Measurements from ENCODE around the gene ZNF839. TPM values are rescaled to one million over a fixed set of nuclear protein-coding genes. Genes with fewer than 3 reads are reported as not detected.

Gene ZNF839
- total and polyA plus RNA-seq, 2 of the 4 experiments (the other 2 are of a cell fraction) = 5.7 to 10.7 TPM

- no peak overlapping the region for H3K4ac ChIP-seq (ENCODE audit: low read depth, low read length)
- no peak overlapping the region for H4K5ac ChIP-seq (ENCODE audit: low read depth, low read length)
- POLR2A ChIA-PET (ENCODE audit: unreplicated experiment) = no interaction called here
- H2BK5ac ChIP-seq (ENCODE audit: low read depth, low read length, poor library complexity, severe bottlenecking) = no peak overlapping the region
- no peak overlapping the region for H2AFZ ChIP-seq (replicated peaks; ENCODE audit: low read length, poor library complexity)
- H2BK20ac ChIP-seq (ENCODE audit: low read depth, low read length) = no peak overlapping the region
- H3K4me2 ChIP-seq (ENCODE audit: low read depth, low read length) = no peak overlapping the region
- no peak overlapping the region for H2BK120ac ChIP-seq (ENCODE audit: low read depth, low read length)
- DNase-seq = peak; percentile 13
- H3K9ac ChIP-seq (ENCODE audit: low read depth, low read length) = no peak overlapping the region
- 83% methylated on average over 7 of the region's 11 CpGs; no CpG with 5 or more reads in 1 of the 2 experiments for WGBS, 2 experiments (ENCODE audit: extremely low coverage in 2 of 2, insufficient read length in 1 of 2)
- no peak for ATAC-seq (ENCODE audit: low read depth)
- no peak overlapping the region for H3K23ac ChIP-seq (ENCODE audit: low read depth, low read length)
- H4K20me1 ChIP-seq (ENCODE audit: insufficient read depth, low read length) = peaks cover 26% of the 10 kb centered on the region; the same call in 1 of the 2 replicates
- H4K8ac ChIP-seq (ENCODE audit: low read depth in 2 of 2, low read length in 2 of 2) = no peak overlapping the region
- no peak overlapping the region for H3K27ac ChIP-seq (ENCODE audit: insufficient read depth, low read length)
- TF ChIP-seq MAFK (IDR thresholded peaks at IDR 0.05; ENCODE audit: low read depth, low read length) = no peak
- TF ChIP-seq CEBPB (IDR thresholded peaks at IDR 0.05; ENCODE audit: low read depth, low read length) = no peak
- no peak for TF ChIP-seq CHD1 (IDR thresholded peaks at IDR 0.05; ENCODE audit: low read depth, low read length)
- TF ChIP-seq CTCF (conservative IDR thresholded peaks at IDR 0.05; ENCODE audit: low read depth, low read length) = no peak
- no peak for TF ChIP-seq SMC3 (IDR thresholded peaks at IDR 0.05; ENCODE audit: low read depth, low read length)
- TF ChIP-seq, protein P1, sequence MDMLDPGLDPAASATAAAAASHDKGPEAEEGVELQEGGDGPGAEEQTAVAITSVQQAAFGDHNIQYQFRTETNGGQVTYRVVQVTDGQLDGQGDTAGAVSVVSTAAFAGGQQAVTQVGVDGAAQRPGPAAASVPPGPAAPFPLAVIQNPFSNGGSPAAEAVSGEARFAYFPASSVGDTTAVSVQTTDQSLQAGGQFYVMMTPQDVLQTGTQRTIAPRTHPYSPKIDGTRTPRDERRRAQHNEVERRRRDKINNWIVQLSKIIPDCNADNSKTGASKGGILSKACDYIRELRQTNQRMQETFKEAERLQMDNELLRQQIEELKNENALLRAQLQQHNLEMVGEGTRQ (IDR thresholded peaks at IDR 0.05; ENCODE audit: low read depth, low read length) = no peak
- TF ChIP-seq FOS (IDR thresholded peaks at IDR 0.05; ENCODE audit: low read depth, low read length) = no peak
- no peak for TF ChIP-seq MAZ (IDR thresholded peaks at IDR 0.05; ENCODE audit: borderline replicate concordance, low read depth, low read length)
- TF ChIP-seq RCOR1 (IDR thresholded peaks at IDR 0.05; ENCODE audit: insufficient replicate concordance, low read length) = no peak
- no peak for TF ChIP-seq POLR2A (IDR thresholded peaks at IDR 0.05; ENCODE audit: low read depth, low read length)
- no peak for TF ChIP-seq RFX5 (IDR thresholded peaks at IDR 0.05; ENCODE audit: low read depth, low read length)
- no peak for TF ChIP-seq MXI1 (IDR thresholded peaks at IDR 0.05; ENCODE audit: borderline replicate concordance, low read depth, low read length)
- no peak for TF ChIP-seq RAD21 (IDR thresholded peaks at IDR 0.05; ENCODE audit: low read length)
- TF ChIP-seq BHLHE40 (IDR thresholded peaks at IDR 0.05; ENCODE audit: low read depth, low read length) = no peak
- TF ChIP-seq, protein P2, sequence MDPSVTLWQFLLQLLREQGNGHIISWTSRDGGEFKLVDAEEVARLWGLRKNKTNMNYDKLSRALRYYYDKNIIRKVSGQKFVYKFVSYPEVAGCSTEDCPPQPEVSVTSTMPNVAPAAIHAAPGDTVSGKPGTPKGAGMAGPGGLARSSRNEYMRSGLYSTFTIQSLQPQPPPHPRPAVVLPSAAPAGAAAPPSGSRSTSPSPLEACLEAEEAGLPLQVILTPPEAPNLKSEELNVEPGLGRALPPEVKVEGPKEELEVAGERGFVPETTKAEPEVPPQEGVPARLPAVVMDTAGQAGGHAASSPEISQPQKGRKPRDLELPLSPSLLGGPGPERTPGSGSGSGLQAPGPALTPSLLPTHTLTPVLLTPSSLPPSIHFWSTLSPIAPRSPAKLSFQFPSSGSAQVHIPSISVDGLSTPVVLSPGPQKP (IDR thresholded peaks at IDR 0.05; ENCODE audit: borderline replicate concordance, low read depth, low read length) = no peak
- TF ChIP-seq NFE2L2 (IDR thresholded peaks at IDR 0.05; ENCODE audit: low read depth, low read length) = no peak
- H3K14ac ChIP-seq (replicated peaks; ENCODE audit: low read depth, low read length) = no peak overlapping the region
- H3K36me3 ChIP-seq (ENCODE audit: control insufficient read depth, insufficient read depth, low read length) = no peaks in the 10 kb centered on the region; the same call in 1 of the 2 replicates
- H3K4me1 ChIP-seq (ENCODE audit: control insufficient read depth, insufficient read depth, low read length) = no peaks in the 10 kb centered on the region
- H3K56ac ChIP-seq (ENCODE audit: extremely low read depth, insufficient read depth, low read length) = no peak overlapping the region
- H4K91ac ChIP-seq (ENCODE audit: insufficient read depth, low read depth, low read length) = no peak overlapping the region
- peaks cover 32 to 74% of the 10 kb centered on the region in 2 experiments for H3K79me1 ChIP-seq (ENCODE audit: low read depth in 1 of 2, low read length in 2 of 2)
- no peak overlapping the region for H3K4me3 ChIP-seq (ENCODE audit: insufficient read depth, low read depth, low read length)
- in situ Hi-C loops (cut with MboI; ENCODE audit: low sequenced_read_pairs) = no loop called here
- H3K9me3 ChIP-seq (ENCODE audit: control insufficient read depth, insufficient read depth, low read length) = no peaks in the 10 kb centered on the region
- no peak overlapping the region for H2BK15ac ChIP-seq (ENCODE audit: low read depth, low read length)
- BruUV-seq (replicated peaks) = no TSS peak
- peaks cover 12% of the 10 kb centered on the region for H3K9me1 ChIP-seq (ENCODE audit: insufficient read depth, low read length)
- no peak overlapping the region for H2AK5ac ChIP-seq (ENCODE audit: low read depth, low read length)
- intact Hi-C loops (cut with micrococcal nuclease) = no loop called here
- CTCF ChIA-PET = no interaction called here
- no peak overlapping the region for H3K18ac ChIP-seq (ENCODE audit: low read depth, low read length)
- H3K27me3 ChIP-seq (ENCODE audit: control insufficient read depth, insufficient read depth, low read length) = no peaks in the 10 kb centered on the region
- dilution Hi-C loops (cut with HindIII; ENCODE audit: low sequenced_read_pairs, unreplicated experiment) = no loop called here
- no peak overlapping the region for H2AK9ac ChIP-seq (replicated peaks; ENCODE audit: low read depth, low read length, poor library complexity)
These were observed 50.8 kb downstream of the ZNF839 start for GRCh38 chr14:102370305-102370809.

Measured in IMR-90 (cell line).